Body of pancreas (tissue), 4 donors: ENCODE results near the gene PLEK.
A peak's percentile ranks its signal among the peaks of the same experiment; 100 is the strongest.

Source experiments
- POLR2A ChIP-seq, 3 donors: fragments of 450-650 bp; IDR thresholded peaks; one replicate each; pipeline ENCODE4 v1.6.1; 2016; ENCODE audit warnings: antibody characterized with exemption in 3 of 3, mild to moderate bottlenecking in 2 of 3
- TF ChIP-seq, protein P1 (sequence below), 7 experiments: fragments of 450-650 bp in 4 of 7; fragments of 200-600 bp in 3 of 7; sonication (generic) in 3 of 7; IDR thresholded peaks; one replicate each; pipeline ENCODE4 v1.5.1; 2016 to 2019; ENCODE audit warnings: antibody characterized with exemption in 7 of 7

DNA sequence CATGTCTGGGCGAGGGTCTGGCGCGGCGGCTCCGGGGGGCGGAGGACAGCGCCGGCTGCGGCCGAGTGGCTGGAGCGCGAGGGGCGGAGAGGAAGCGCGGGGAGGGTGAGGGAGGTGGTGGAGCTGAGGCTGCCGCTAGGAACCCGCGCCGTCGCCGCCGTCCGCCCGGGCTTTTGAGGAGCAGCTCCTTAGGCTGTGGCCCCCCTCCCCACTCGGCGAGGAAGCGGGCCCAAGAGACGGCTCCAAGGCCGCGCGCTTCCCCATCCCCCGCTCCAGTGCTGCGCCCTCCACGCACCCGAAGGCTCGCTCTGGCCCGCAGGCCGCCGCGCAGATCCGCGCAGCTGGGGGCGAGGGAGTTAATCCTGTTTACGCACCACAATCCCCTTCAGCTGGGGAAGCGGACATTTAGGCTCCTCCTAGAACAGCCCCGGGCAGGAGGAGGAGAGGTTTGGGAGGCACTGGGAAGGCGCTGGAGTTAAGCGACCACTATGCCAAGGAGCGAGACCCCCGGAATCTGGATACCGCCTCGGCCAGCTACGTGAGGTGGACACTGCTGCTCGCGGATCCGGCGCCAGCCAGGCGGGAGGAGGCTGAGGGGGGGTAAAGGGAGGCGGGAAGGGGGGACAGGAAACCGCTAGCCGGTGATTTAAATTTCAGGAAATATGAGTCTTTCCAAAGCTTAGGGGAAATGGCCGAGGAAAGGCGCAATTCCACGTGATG lies 45.5 kb upstream of the PLEK start, which contains the start of gene CNRIP1:
- TF ChIP-seq POLR2A (IDR thresholded peaks at IDR 0.05): peak in 2 of 3 donors; percentile 47 to 48
- TF ChIP-seq, protein P1, sequence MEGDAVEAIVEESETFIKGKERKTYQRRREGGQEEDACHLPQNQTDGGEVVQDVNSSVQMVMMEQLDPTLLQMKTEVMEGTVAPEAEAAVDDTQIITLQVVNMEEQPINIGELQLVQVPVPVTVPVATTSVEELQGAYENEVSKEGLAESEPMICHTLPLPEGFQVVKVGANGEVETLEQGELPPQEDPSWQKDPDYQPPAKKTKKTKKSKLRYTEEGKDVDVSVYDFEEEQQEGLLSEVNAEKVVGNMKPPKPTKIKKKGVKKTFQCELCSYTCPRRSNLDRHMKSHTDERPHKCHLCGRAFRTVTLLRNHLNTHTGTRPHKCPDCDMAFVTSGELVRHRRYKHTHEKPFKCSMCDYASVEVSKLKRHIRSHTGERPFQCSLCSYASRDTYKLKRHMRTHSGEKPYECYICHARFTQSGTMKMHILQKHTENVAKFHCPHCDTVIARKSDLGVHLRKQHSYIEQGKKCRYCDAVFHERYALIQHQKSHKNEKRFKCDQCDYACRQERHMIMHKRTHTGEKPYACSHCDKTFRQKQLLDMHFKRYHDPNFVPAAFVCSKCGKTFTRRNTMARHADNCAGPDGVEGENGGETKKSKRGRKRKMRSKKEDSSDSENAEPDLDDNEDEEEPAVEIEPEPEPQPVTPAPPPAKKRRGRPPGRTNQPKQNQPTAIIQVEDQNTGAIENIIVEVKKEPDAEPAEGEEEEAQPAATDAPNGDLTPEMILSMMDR (IDR thresholded peaks at IDR 0.05): no peak
